ENCODE results near the gene CAGE1.
"Not testable (repeated sequence)": the region's sequence is repeated elsewhere in the genome, so short reads cannot be mapped to it uniquely, and the experiment has no call there.

CAGE1 gene

GRCh38 chr6:7409740-7410139 lies 20.2 kb upstream of the CAGE1 start:
- no peak for DNase-seq (ENCODE audit: low read depth, low spot score)

GRCh38 chr6:7406743-7407142 lies 17.2 kb upstream of the CAGE1 start:
- DNase-seq (ENCODE audit: low read depth, low spot score) = no peak

- no peak for DNase-seq (ENCODE audit: low read depth, low spot score)
Observed at GRCh38 chr6:7404546-7404945, 15.0 kb upstream of the CAGE1 start.

GRCh38 chr6:7402716-7403115 lies 13.2 kb upstream of the CAGE1 start:
- no peak for DNase-seq (ENCODE audit: low read depth, low spot score)

GRCh38 chr6:7401075-7401474 lies 11.5 kb upstream of the CAGE1 start:
- DNase-seq (ENCODE audit: low read depth, low spot score) = no peak

- no peak for DNase-seq (ENCODE audit: low read depth, low spot score)
Observed at GRCh38 chr6:7392402-7392801, 2.9 kb upstream of the CAGE1 start.

GRCh38 chr6:7391151-7391550 lies 1.6 kb upstream of the CAGE1 start:
- no peak for DNase-seq (ENCODE audit: low read depth, low spot score)

GRCh38 chr6:7390226-7390878 lies 810 bp upstream of the CAGE1 start:
- DNase-seq (ENCODE audit: low read depth, low spot score) = no peak

- no peak for DNase-seq (ENCODE audit: low read depth, low spot score)
Observed at GRCh38 chr6:7389162-7389450, 436 bp downstream of the CAGE1 start.

GRCh38 chr6:7381092-7381491 lies 8.4 kb downstream of the CAGE1 start:
- no peak for DNase-seq (ENCODE audit: low read depth, low spot score)

- no peak for DNase-seq (ENCODE audit: low read depth, low spot score)
Observed at GRCh38 chr6:7378740-7379139, 10.8 kb downstream of the CAGE1 start.

- DNase-seq (ENCODE audit: low read depth, low spot score) = no peak
Observed at GRCh38 chr6:7377961-7378360, 11.6 kb downstream of the CAGE1 start.

GRCh38 chr6:7373739-7374138 lies 15.8 kb downstream of the CAGE1 start:
- no peak for DNase-seq (ENCODE audit: low read depth, low spot score)

- DNase-seq (ENCODE audit: low read depth, low spot score) = no peak
Observed at GRCh38 chr6:7367408-7367807, 22.1 kb downstream of the CAGE1 start.

- DNase-seq (ENCODE audit: low read depth, low spot score) = not testable (repeated sequence)
Observed at GRCh38 chr6:7351916-7352315, 37.6 kb downstream of the CAGE1 start.

GRCh38 chr6:7350591-7350990 lies 39.0 kb downstream of the CAGE1 start:
- not testable (repeated sequence) for DNase-seq (ENCODE audit: low read depth, low spot score)

GRCh38 chr6:7347551-7347997 lies 42.0 kb downstream of the CAGE1 start:
- DNase-seq (ENCODE audit: low read depth, low spot score) = not testable (repeated sequence)

GRCh38 chr6:7344773-7345450 lies 44.6 kb downstream of the CAGE1 start:
- not testable (repeated sequence) for DNase-seq (ENCODE audit: low read depth, low spot score)

GRCh38 chr6:7343546-7344475 lies 45.7 kb downstream of the CAGE1 start:
- no peak for DNase-seq (ENCODE audit: low read depth, low spot score)

GRCh38 chr6:7341989-7342742 lies 47.4 kb downstream of the CAGE1 start:
- no peak for DNase-seq (ENCODE audit: low read depth, low spot score)

- no peak for DNase-seq (ENCODE audit: low read depth, low spot score)
Observed at GRCh38 chr6:7341271-7341670, 48.3 kb downstream of the CAGE1 start.
